Tibial artery (tissue), 4 donors: ENCODE results near the gene MAST1.

Experiments
- DNase-seq, 2 donors: peaks; one replicate each; pipeline ENCODE4 v3.0.0-alpha.2; 2019
- H3K27ac ChIP-seq, 2 donors: fragments of 200-600 bp; sonication (generic) in 1 of 2; 1 replicate in 1 of 2; 2 replicates in 1 of 2; pipeline ENCODE4 v1.5.1; 2018 to 2019; ENCODE audit warnings: mild to moderate bottlenecking in 1 of 2
- H3K27me3 ChIP-seq, 2 donors: fragments of 200-600 bp; sonication (generic) in 1 of 2; one replicate each; pipeline versions ENCODE4 v1.5.1 to v1.6.0; 2016 to 2019
- H3K36me3 ChIP-seq, 3 donors: fragments of 200-600 bp; sonication (generic) in 2 of 3; one replicate each; pipeline ENCODE4 v1.5.1; 2016 to 2019; ENCODE audit warnings: mild to moderate bottlenecking in 2 of 3
- H3K4me1 ChIP-seq, 4 donors: fragments of 200-600 bp; sonication (generic) in 2 of 4; 1 replicate in 3 of 4; 2 replicates in 1 of 4; pipeline ENCODE4 v1.5.1; 2016 to 2019
- H3K4me3 ChIP-seq, 2 donors: fragments of 200-600 bp; sonication (generic) in 1 of 2; 1 replicate in 1 of 2; 2 replicates in 1 of 2; pipeline ENCODE4 v1.5.1; 2018 to 2019; ENCODE audit warnings: mild to moderate bottlenecking in 2 of 2
- H3K9me3 ChIP-seq, 3 donors: fragments of 200-600 bp; sonication (generic) in 1 of 3; one replicate each; pipeline ENCODE4 v1.5.1; 2016 to 2019
- CTCF ChIP-seq, 2 experiments: fragments of 200-600 bp in 1 of 2; fragments of 450-650 bp in 1 of 2; IDR thresholded peaks; one replicate each; pipeline ENCODE4 v1.5.1; 2017 to 2019; ENCODE audit warnings: antibody characterized with exemption in 2 of 2, mild to moderate bottlenecking in 1 of 2, moderate library complexity in 1 of 2
- intact Hi-C: fragments of 100-400 bp; cut with DNase I; formaldehyde crosslinking; loops from one replicate; pipeline ENCODE4 v1.15.0; 2023; ENCODE audit warnings: low total_unique reads

MAST1 gene

DNA sequence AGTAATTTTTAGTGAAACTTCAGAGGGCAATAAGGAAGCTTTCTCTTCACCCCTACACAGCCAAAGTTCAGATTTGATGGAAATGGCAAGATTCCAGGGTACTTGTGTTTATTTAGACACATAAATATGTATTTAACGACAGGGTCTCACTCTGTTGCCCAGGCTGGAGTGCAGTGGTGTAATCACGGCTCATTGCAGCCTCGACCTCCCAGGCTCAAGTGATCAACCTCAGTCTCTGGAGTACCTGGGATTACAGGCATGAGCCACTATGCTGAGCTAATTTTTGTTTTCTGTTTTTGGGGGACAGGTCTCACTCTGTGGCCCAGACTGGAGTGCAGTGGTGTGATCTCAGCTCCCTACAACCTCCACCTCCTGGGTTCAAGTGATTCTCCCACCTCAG is 82.7 kb downstream of the MAST1 start:
- H3K4me3 ChIP-seq, result no peak overlapping the region
- H3K36me3 ChIP-seq, result peaks cover 38 to 41% (median 38%) of the 10 kb centered on the region in 3 donors
- no peaks in the 10 kb centered on the region for H3K9me3 ChIP-seq
- no peak for DNase-seq
- no peak for TF ChIP-seq CTCF (IDR thresholded peaks at IDR 0.05)
- H3K4me1 ChIP-seq, result peaks cover 0 to 6% (median 3%) of the 10 kb centered on the region in 4 donors
- no peaks in the 10 kb centered on the region for H3K27me3 ChIP-seq
- intact Hi-C loops, result no loop called here
- no peak overlapping the region for H3K27ac ChIP-seq

- H3K36me3 ChIP-seq, result peaks cover 55 to 60% (median 55%) of the 10 kb centered on the region in 3 donors
- H3K27ac ChIP-seq, result no peak overlapping the region
- no peaks in the 10 kb centered on the region for H3K27me3 ChIP-seq
- H3K4me1 ChIP-seq, result peaks cover 0 to 6% (median 3%) of the 10 kb centered on the region in 4 donors
- H3K9me3 ChIP-seq, result no peaks in the 10 kb centered on the region
- no peak overlapping the region for H3K4me3 ChIP-seq
- intact Hi-C loops, result no loop called here
- no peak for DNase-seq
- no peak for TF ChIP-seq CTCF (IDR thresholded peaks at IDR 0.05)
Observed at GRCh38 chr19:12922959-12923358, 84.6 kb downstream of the MAST1 start.
